IMR-90 (cell line): Measurements from ENCODE around the gene ZNF726. TPM values are rescaled to one million over a fixed set of nuclear protein-coding genes. Genes with fewer than 3 reads are reported as not detected.
"Not testable (repeated sequence)": the region's sequence is repeated elsewhere in the genome, so short reads cannot be mapped to it uniquely, and the experiment has no call there.

Experiments used
- ATAC-seq: fragments of 200-7000 bp; cut with Tn5 transposase; 2 replicates; pipeline ENCODE4 v1.9.1; 2020; ENCODE audit warnings: low read depth, mild to moderate bottlenecking, moderate library complexity
- BruUV-seq: library from RNA; stranded (reverse); fragments of 400-500 nt; replicated peaks from 2 replicates; lab custom pipeline; 2021; lab: Mats Ljungman, UMichigan
- CTCF ChIA-PET: fragments of 300-600 bp; formaldehyde crosslinking; extraction: SDS; loops from one replicate; lab custom pipeline; 2021; ENCODE audit warnings: antibody characterized with exemption; lab: Yijun Ruan, JAX
- POLR2A ChIA-PET: fragments of 300-600 bp; sonication (Branson Sonifier 250); formaldehyde crosslinking; loops from one replicate; lab custom pipeline; 2022; ENCODE audit warnings: antibody characterized with exemption; ENCODE audit not compliant: unreplicated experiment; lab: Charles Lee
- DNase-seq: peaks from one replicate; pipeline ENCODE4 v3.0.0; 2013
- H2AFZ ChIP-seq: replicated peaks from 2 replicates; pipeline ENCODE3; 2013; ENCODE audit warnings: low read length, mild to moderate bottlenecking; ENCODE audit not compliant: poor library complexity
- H2AK5ac ChIP-seq: 2 replicates; pipeline ENCODE4 v1.6.1; 2013; ENCODE audit warnings: low read depth, low read length, inconsistent platforms
- H2AK9ac ChIP-seq: replicated peaks from 2 replicates; pipeline ENCODE3; 2013; ENCODE audit warnings: mild to moderate bottlenecking, low read depth, low read length, moderate library complexity; ENCODE audit not compliant: poor library complexity
- H2BK120ac ChIP-seq: 2 replicates; pipeline ENCODE4 v1.6.1; 2013; ENCODE audit warnings: low read depth, low read length, inconsistent platforms
- H2BK15ac ChIP-seq: 3 replicates; pipeline ENCODE4 v1.6.1; 2013; ENCODE audit warnings: low read depth, low read length, inconsistent platforms
- H2BK20ac ChIP-seq: 2 replicates; pipeline ENCODE4 v1.6.1; 2013; ENCODE audit warnings: low read depth, mild to moderate bottlenecking, inconsistent platforms, low read length, moderate library complexity
- H2BK5ac ChIP-seq: 2 replicates; pipeline ENCODE4 v1.6.1; 2013; ENCODE audit warnings: mild to moderate bottlenecking, low read depth, low read length, inconsistent platforms; ENCODE audit not compliant: poor library complexity, severe bottlenecking
- H3K14ac ChIP-seq: replicated peaks from 2 replicates; pipeline ENCODE4 v1.6.1; 2013; ENCODE audit warnings: low read depth, low read length, inconsistent platforms
- H3K18ac ChIP-seq: 2 replicates; pipeline ENCODE4 v1.6.1; 2013; ENCODE audit warnings: low read depth, low read length, control low read depth
- H3K23ac ChIP-seq: 2 replicates; pipeline ENCODE4 v1.6.1; 2013; ENCODE audit warnings: low read depth, low read length, inconsistent platforms
- H3K27ac ChIP-seq: 2 replicates; pipeline ENCODE4 v1.5.1; 2013; ENCODE audit warnings: mild to moderate bottlenecking, control low read depth, low read length; ENCODE audit not compliant: insufficient read depth
- H3K27me3 ChIP-seq: 2 replicates; pipeline ENCODE4 v1.6.1; 2013; ENCODE audit warnings: low read length; ENCODE audit not compliant: control insufficient read depth, insufficient read depth
- H3K36me3 ChIP-seq: 2 replicates; pipeline ENCODE4 v1.6.1; 2013; ENCODE audit warnings: low read length, mixed read lengths; ENCODE audit not compliant: control insufficient read depth, insufficient read depth
- H3K4ac ChIP-seq: 2 replicates; pipeline ENCODE4 v1.6.1; 2013; ENCODE audit warnings: low read depth, low read length, inconsistent platforms
- H3K4me1 ChIP-seq: 2 replicates; pipeline ENCODE4 v1.6.1; 2013; ENCODE audit warnings: low read length, mixed read lengths; ENCODE audit not compliant: control insufficient read depth, insufficient read depth
- H3K4me2 ChIP-seq: 2 replicates; pipeline ENCODE4 v1.6.1; 2013; ENCODE audit warnings: low read depth, mild to moderate bottlenecking, control low read depth, low read length, moderate library complexity
- H3K4me3 ChIP-seq: 2 replicates; pipeline ENCODE4 v1.5.1; 2013; ENCODE audit warnings: low read depth, mild to moderate bottlenecking, control low read depth, low read length, moderate library complexity; ENCODE audit not compliant: insufficient read depth
- H3K56ac ChIP-seq: 2 replicates; pipeline ENCODE4 v1.6.1; 2013; ENCODE audit warnings: low read length, inconsistent platforms; ENCODE audit not compliant: insufficient read depth; ENCODE audit errors: extremely low read depth
- H3K79me1 ChIP-seq, 2 experiments: 2 replicates each; pipeline ENCODE4 v1.6.1; 2013; ENCODE audit warnings: low read length in 2 of 2, inconsistent platforms in 1 of 2, low read depth in 1 of 2
- H3K9ac ChIP-seq: 2 replicates; pipeline ENCODE4 v1.6.1; 2013; ENCODE audit warnings: low read depth, low read length, control low read depth
- H3K9me1 ChIP-seq: 2 replicates; pipeline ENCODE4 v1.6.1; 2013; ENCODE audit warnings: low read length, inconsistent platforms; ENCODE audit not compliant: insufficient read depth
- H3K9me3 ChIP-seq: 2 replicates; pipeline ENCODE4 v1.6.1; 2013; ENCODE audit warnings: low read length; ENCODE audit not compliant: control insufficient read depth, insufficient read depth
- H4K20me1 ChIP-seq: 2 replicates; pipeline ENCODE4 v1.6.1; 2013; ENCODE audit warnings: low read length, inconsistent platforms; ENCODE audit not compliant: insufficient read depth
- H4K5ac ChIP-seq: 2 replicates; pipeline ENCODE4 v1.6.1; 2013; ENCODE audit warnings: mild to moderate bottlenecking, low read depth, low read length, control low read depth
- H4K8ac ChIP-seq, 2 experiments: 2 replicates each; pipeline ENCODE4 v1.6.1; 2013; ENCODE audit warnings: low read depth in 2 of 2, low read length in 2 of 2, control low read depth in 1 of 2, inconsistent platforms in 1 of 2
- H4K91ac ChIP-seq: 2 replicates; pipeline ENCODE4 v1.6.1; 2013; ENCODE audit warnings: low read depth, low read length, inconsistent platforms; ENCODE audit not compliant: insufficient read depth
- WGBS, 2 experiments: methylation state at CpG; one replicate each; pipeline versions ENCODE4 v1.1.5 to v1.1.7; 2013; ENCODE audit warnings: missing lambda C conversion rate in 2 of 2; ENCODE audit not compliant: insufficient read length in 1 of 2; ENCODE audit errors: extremely low coverage in 2 of 2; 5-methylcytosine and 5-hydroxymethylcytosine counted together
- dilution Hi-C: fragments of 300-500 bp; cut with HindIII; formaldehyde crosslinking; loops from one replicate; pipeline ENCODE4 v1.14.3; 2018; ENCODE audit warnings: low sequenced_read_pairs; ENCODE audit not compliant: unreplicated experiment
- in situ Hi-C: fragments of 300-500 bp; cut with MboI; formaldehyde crosslinking; loops from 3 replicates; pipeline ENCODE4 v1.14.3; 2019; ENCODE audit warnings: low sequenced_read_pairs, inconsistent platforms, mixed read lengths
- intact Hi-C: fragments of 100-400 bp; cut with micrococcal nuclease; formaldehyde crosslinking; loops from 2 replicates; pipeline ENCODE4 v1.10.0; 2022
- polyA plus RNA-seq, 3 experiments: library from polyadenylated mRNA; depleted of rRNA; stranded (reverse); fragments of >200 nt; gene quantifications; 2 replicates each; pipeline ENCODE4 v1.2.3, GENCODE V29; 2012; ENCODE audit warnings: low replicate concordance in 1 of 3
- total RNA-seq: library from RNA; depleted of rRNA; stranded (reverse); fragments of >200 nt; gene quantifications from 2 replicates; pipeline ENCODE4 v1.2.3, GENCODE V29; 2012

ZNF726 gene
- total and polyA plus RNA-seq, 2 of the 4 experiments (the other 2 are of a cell fraction): 1.2 to 2.0 TPM

GRCh38 chr19:23976631-23977030, 61.9 kb downstream of the ZNF726 start:
- in situ Hi-C loops, H2BK120ac ChIP-seq, H4K5ac ChIP-seq, H4K20me1 ChIP-seq, ATAC-seq, H3K9me3 ChIP-seq, POLR2A ChIA-PET, H3K56ac ChIP-seq, DNase-seq, intact Hi-C loops, H2BK15ac ChIP-seq, H2BK5ac ChIP-seq, H3K14ac ChIP-seq, dilution Hi-C loops, H2AK5ac ChIP-seq, CTCF ChIA-PET, H3K79me1 ChIP-seq, H3K9me1 ChIP-seq, H3K36me3 ChIP-seq, H3K4ac ChIP-seq, H3K4me1 ChIP-seq, BruUV-seq, H3K4me3 ChIP-seq, H2AK9ac ChIP-seq, H3K27ac ChIP-seq, H3K4me2 ChIP-seq, H4K8ac ChIP-seq, H3K27me3 ChIP-seq, H2AFZ ChIP-seq, H3K18ac ChIP-seq, H4K91ac ChIP-seq, H2BK20ac ChIP-seq, H3K9ac ChIP-seq, H3K23ac ChIP-seq: not testable (repeated sequence)
- no CpG with 5 or more reads among the region's 3 CpGs for WGBS, 2 experiments

- H3K79me1 ChIP-seq, H3K4ac ChIP-seq, H4K20me1 ChIP-seq, H3K27me3 ChIP-seq, H3K27ac ChIP-seq, ATAC-seq, H3K9me1 ChIP-seq, H3K9ac ChIP-seq, DNase-seq, H3K9me3 ChIP-seq, H3K4me1 ChIP-seq, H2AK9ac ChIP-seq, H3K14ac ChIP-seq, in situ Hi-C loops, H2BK20ac ChIP-seq, H3K36me3 ChIP-seq, H2BK5ac ChIP-seq, H2AFZ ChIP-seq, H4K91ac ChIP-seq, H3K18ac ChIP-seq, H3K4me2 ChIP-seq, H2BK120ac ChIP-seq, H3K56ac ChIP-seq, CTCF ChIA-PET, H4K5ac ChIP-seq, dilution Hi-C loops, intact Hi-C loops, H2BK15ac ChIP-seq, H3K23ac ChIP-seq, H3K4me3 ChIP-seq, H4K8ac ChIP-seq, POLR2A ChIA-PET, BruUV-seq, H2AK5ac ChIP-seq: not testable (repeated sequence)
- no CpG with 5 or more reads among the region's 3 CpGs for WGBS, 2 experiments
Observed at GRCh38 chr19:23977256-23977655, 62.6 kb downstream of the ZNF726 start.
